HG03342 (cell line): ENCODE measurements around the gene BRDT.
"Not testable (repeated sequence)": the region's sequence is repeated elsewhere in the genome, so short reads cannot be mapped to it uniquely, and the experiment has no call there.

Source experiments
- ATAC-seq: cut with Tn5 transposase; IDR thresholded peaks from one replicate; pipeline ENCODE4 v1.9.1; 2021; ENCODE audit warnings: mild to moderate bottlenecking, moderate library complexity; ENCODE audit not compliant: unreplicated experiment

Gene BRDT

GRCh38 chr1:91981996-91982609, 32.9 kb downstream of the BRDT start:
- no peak for ATAC-seq

DNA sequence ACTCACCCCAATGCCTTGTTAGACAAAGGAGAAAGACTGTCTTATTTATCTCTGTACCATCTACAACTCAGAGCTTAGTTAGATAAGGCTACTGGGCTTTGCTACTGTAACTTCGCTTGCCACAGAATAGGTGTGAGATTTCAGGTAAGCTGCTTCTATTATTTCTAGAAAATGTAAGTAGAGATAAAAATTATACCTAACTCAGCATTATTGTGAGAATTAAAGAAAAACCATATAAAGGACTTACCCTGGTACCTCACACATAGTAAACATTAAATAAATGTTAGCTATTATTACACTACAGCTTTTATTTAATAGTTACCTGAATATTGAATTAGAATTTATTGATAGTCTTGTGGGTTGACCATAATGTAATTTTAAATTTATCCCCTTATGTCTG, 44.1 kb downstream of the BRDT start:
- no peak for ATAC-seq

DNA sequence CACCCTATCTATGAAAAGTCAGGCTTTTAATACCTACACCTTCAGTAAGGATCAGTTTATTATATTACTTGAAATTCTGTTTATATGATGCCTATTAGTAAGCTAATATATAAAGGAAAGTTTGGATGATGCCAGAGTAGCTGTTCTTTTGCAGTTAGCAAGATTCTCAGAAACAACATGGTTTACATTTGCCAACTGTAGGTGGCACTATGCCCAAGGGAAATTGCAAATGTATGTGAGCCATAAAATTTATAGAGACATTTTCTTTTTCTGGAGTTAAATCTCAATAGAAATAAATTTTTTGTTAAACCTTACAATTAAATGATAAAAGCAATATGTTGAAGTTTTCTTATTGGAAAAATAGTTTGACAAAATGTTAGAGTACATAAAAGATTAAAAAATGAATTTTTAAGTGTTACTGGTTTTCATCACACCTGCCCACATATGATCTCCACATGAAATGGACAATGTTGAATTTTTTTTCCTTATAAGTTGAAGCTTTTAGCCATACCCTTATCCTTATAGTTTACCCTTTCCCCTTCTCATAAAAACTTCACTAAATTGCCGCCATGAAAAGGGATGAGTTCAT, 48.5 kb downstream of the BRDT start:
- no peak for ATAC-seq

DNA sequence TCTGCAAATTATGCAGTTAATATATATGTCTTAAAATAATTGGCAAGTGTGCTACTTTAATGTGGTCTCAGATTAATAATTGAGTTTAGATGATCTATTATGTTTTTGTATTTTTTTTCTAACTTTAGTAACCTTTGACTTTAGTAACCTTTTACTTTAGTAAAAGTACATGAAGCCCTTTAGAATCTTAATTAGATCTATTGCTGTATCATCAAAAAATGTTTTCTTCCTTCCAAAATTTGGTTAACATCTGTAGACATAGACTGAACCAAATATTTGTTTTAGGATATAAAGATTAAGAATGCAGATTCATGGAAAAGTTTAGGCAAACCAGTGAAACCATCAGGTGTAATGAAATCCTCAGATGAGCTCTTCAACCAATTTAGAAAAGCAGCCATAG, 54.9 kb downstream of the BRDT start:
- no peak for ATAC-seq

- ATAC-seq: no peak
These were observed 64.7 kb downstream of the BRDT start for GRCh38 chr1:92013923-92014322.

DNA sequence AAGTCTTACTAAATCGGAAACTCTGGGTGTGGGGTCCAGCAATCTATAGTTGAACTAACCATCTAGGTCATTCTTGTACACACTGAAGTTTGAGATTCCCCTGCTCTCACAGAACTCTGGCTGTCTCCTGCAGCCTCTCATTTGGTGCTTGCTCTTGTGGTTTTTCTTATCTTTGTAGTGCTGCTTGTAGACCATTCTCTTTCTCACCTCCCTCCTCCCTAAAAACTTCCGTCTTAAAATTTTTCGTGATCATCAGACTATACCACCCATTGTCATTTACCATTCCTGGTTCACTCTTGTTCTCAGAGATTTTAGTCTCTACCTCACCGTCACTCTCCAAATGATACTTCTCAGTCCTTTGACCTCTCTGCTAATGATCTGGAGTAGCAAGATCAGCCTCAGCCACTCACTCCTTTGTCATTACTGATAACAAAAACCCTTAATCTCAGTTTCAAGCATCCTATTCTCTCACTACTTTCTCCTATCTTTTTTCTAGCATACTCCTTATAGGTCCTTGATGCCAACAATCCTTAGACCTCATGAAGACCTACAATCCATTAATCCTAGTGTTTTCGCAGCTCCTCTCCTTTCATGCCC, 67.6 kb downstream of the BRDT start:
- ATAC-seq: no peak

GRCh38 chr1:92017656-92018055, 68.5 kb downstream of the BRDT start:
- no peak for ATAC-seq

GRCh38 chr1:92026042-92026441, 76.8 kb downstream of the BRDT start:
- ATAC-seq: not testable (repeated sequence)

DNA sequence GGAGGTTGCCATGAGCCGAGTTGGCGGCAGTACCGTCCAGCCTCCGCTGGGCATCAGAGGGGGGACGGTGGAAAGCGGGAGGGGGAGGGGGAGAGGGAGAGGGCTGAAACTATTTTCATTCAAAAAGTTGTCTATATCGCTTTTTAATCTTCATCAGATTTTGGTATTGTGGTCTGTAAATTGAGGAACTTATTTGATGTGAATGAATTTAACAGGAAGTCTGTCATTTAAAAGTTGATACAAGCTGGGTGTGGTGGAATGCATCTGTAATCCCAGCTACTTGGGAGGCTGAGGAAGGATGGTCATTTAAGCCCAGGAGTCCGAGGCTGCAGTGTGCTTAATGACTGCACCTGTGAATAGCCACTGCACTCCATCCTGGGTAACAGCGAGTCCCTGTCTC, 77.6 kb downstream of the BRDT start:
- no peak for ATAC-seq

- no peak for ATAC-seq
These were observed 80.2 kb downstream of the BRDT start for GRCh38 chr1:92029241-92029922.

- no peak for ATAC-seq
These were observed 81.5 kb downstream of the BRDT start for GRCh38 chr1:92030656-92031107.

GRCh38 chr1:92031281-92032110, 82.3 kb downstream of the BRDT start:
- ATAC-seq: no peak

DNA sequence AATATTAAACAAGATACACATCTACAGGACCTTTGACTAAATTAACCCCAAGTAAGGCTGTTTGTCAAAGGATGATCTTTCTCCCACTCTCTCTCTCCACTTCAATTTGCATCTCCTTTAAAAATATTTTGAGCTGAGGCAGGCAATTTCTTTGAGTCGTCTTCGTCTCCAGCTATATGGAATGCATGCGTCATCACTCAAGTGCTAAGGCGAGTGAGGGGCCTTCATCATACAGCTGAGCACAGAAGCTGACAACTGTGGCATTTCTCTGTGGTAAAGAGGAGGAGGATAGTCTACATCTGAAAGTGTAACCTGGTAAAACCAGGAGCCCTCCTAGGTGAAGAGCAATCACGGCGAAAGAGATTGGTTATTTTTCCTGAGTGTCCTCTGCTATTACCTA, 88.2 kb downstream of the BRDT start:
- ATAC-seq: no peak

GRCh38 chr1:92038695-92039346, 89.6 kb downstream of the BRDT start:
- ATAC-seq: no peak

DNA sequence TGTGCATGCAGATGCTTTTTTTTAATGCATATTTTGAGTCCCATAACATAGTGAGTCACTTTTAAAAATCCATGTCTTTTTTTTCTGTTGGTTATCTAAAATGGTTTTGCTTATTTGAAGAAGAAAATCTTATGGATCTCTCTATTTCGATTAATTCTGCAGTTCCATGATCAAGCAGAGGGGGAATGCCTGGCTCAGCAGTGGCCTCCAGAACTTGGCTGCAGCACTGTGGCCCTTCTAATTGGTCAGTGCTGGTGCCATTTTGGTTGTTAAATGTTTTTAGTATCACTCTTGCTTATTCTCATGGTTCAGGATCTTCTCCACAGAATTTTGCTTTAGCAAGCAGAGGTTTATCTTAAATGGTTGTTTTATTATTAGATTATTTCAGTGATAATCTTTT, 91.8 kb downstream of the BRDT start:
- ATAC-seq: no peak

- no peak for ATAC-seq
These were observed 94.4 kb downstream of the BRDT start for GRCh38 chr1:92043621-92044020.

- ATAC-seq: no peak
These were observed 96.7 kb downstream of the BRDT start for GRCh38 chr1:92045766-92046495.

- no peak for ATAC-seq
These were observed 102.7 kb downstream of the BRDT start for GRCh38 chr1:92051948-92052347.
